RWPE2 (cell line): ENCODE measurements around the gene UGT1A8.

Source experiments
- ATAC-seq: fragments of 200-7000 bp; cut with Tn5 transposase; 3 replicates; pipeline ENCODE4 v1.9.1; 2021; ENCODE audit warnings: low read depth
- DNase-seq: peaks from one replicate; pipeline ENCODE4 v3.0.0-alpha.2; 2020; ENCODE audit warnings: low spot score
- H3K27ac ChIP-seq: fragments of 450-650 bp; 2 replicates; pipeline ENCODE4 v1.5.1; 2017; ENCODE audit warnings: mild to moderate bottlenecking; ENCODE audit not compliant: poor library complexity, severe bottlenecking
- H3K27me3 ChIP-seq: fragments of 250-450 bp; sonication (Bioruptor Pico); 2 replicates; pipeline ENCODE4 v1.5.1; 2021; ENCODE audit warnings: mild to moderate bottlenecking, moderate library complexity; ENCODE audit not compliant: insufficient read depth, poor library complexity, severe bottlenecking
- H3K36me3 ChIP-seq: fragments of 250-450 bp; sonication (Bioruptor Pico); 2 replicates; pipeline ENCODE4 v1.5.1; 2020; ENCODE audit warnings: low read depth, mild to moderate bottlenecking, moderate library complexity
- H3K4me1 ChIP-seq: fragments of 250-450 bp; sonication (Bioruptor Pico); 2 replicates; pipeline ENCODE4 v1.5.1; 2021; ENCODE audit warnings: mild to moderate bottlenecking, moderate library complexity; ENCODE audit not compliant: insufficient read depth, poor library complexity, severe bottlenecking
- H3K4me3 ChIP-seq: fragments of 250-450 bp; sonication (Bioruptor Pico); 2 replicates; pipeline ENCODE4 v1.5.1; 2021; ENCODE audit warnings: mild to moderate bottlenecking, moderate library complexity; ENCODE audit not compliant: severe bottlenecking
- H3K9me3 ChIP-seq: fragments of 250-450 bp; sonication (Bioruptor Pico); 2 replicates; pipeline ENCODE4 v1.5.1; 2021; ENCODE audit warnings: mild to moderate bottlenecking, moderate library complexity; ENCODE audit not compliant: severe bottlenecking
- TF ChIP-seq, protein P1 (sequence below): fragments of 450-650 bp; IDR thresholded peaks from one replicate; pipeline ENCODE4 v1.5.1; 2017; ENCODE audit warnings: mild to moderate bottlenecking, moderate library complexity; ENCODE audit not compliant: poor library complexity, severe bottlenecking

UGT1A8 gene

DNA sequence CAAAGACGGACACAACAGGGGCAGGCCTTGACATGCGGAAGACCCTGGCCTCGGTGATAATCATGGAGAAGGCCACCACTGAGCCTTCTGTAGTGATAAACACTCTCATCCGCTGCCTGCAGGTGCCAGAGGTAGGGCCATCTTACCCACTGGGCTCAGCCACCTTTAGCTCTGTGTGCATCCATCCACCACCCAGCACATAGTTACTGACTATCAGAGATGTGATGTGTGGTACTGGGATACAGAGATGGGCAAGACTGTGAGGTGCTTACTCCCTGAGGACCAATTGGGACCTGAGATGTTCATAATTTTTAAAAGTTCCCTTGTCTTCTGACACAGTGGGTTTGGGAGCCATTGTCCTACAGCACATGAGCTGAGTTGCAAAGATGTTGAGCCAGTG, 162.3 kb downstream of the UGT1A8 start:
- TF ChIP-seq, protein P1, sequence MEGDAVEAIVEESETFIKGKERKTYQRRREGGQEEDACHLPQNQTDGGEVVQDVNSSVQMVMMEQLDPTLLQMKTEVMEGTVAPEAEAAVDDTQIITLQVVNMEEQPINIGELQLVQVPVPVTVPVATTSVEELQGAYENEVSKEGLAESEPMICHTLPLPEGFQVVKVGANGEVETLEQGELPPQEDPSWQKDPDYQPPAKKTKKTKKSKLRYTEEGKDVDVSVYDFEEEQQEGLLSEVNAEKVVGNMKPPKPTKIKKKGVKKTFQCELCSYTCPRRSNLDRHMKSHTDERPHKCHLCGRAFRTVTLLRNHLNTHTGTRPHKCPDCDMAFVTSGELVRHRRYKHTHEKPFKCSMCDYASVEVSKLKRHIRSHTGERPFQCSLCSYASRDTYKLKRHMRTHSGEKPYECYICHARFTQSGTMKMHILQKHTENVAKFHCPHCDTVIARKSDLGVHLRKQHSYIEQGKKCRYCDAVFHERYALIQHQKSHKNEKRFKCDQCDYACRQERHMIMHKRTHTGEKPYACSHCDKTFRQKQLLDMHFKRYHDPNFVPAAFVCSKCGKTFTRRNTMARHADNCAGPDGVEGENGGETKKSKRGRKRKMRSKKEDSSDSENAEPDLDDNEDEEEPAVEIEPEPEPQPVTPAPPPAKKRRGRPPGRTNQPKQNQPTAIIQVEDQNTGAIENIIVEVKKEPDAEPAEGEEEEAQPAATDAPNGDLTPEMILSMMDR, result no peak

DNA sequence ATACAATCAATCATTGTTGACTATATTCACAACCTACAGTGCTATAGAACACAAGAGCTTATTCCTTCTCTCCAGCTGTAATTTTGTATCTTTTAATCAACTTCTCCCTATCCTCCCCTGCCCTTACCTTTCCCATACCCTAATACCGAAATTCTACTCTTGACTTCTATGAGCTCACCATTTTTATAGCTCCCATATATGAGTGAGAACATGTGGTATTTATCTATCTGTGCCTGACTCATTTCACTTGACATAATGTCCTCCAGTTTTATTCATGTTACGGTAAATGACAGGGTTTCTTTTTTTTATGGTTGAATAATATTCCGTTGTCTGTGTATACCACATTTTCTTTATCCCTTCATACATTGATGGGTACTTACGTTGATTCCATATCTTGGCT, 163.3 kb downstream of the UGT1A8 start:
- TF ChIP-seq, protein P1, result no peak

More for the DNA sequence above, 162.3 kb downstream of the UGT1A8 start:
- no peak overlapping the region for H3K27ac ChIP-seq
- no peaks in the 10 kb centered on the region for H3K4me1 ChIP-seq
- DNase-seq (no peak), ATAC-seq (no peak)
- H3K36me3 ChIP-seq, result no peaks in the 10 kb centered on the region
- H3K9me3 ChIP-seq, result no peaks in the 10 kb centered on the region
- no peaks in the 10 kb centered on the region for H3K27me3 ChIP-seq
- no peak overlapping the region for H3K4me3 ChIP-seq

DNA sequence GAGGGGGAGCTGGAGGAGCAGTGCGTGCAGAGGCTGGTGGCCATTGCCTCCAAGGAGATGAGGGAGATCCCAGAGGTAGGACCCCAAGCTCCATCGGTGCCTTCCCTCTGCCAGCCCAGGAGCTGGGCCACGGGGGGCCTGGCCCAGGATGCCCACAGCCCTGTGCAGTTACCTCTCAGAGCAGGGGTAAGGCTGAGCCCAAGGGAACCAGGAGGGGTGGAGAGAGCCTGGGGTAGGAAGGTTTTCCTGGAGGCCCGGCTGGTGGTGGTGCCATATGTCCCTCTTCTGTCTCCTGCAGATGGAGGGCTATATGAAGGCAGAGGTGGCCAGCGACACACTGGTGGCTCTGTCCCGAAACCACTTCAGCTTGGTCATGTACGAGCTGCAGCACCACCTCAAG, 172.1 kb downstream of the UGT1A8 start:
- no peak overlapping the region for H3K27ac ChIP-seq
- DNase-seq (no peak), ATAC-seq (no peak)
- H3K4me3 ChIP-seq, result no peak overlapping the region
- H3K27me3 ChIP-seq, result no peaks in the 10 kb centered on the region
- no peaks in the 10 kb centered on the region for H3K36me3 ChIP-seq
- no peaks in the 10 kb centered on the region for H3K4me1 ChIP-seq
- TF ChIP-seq, protein P1, result no peak
- H3K9me3 ChIP-seq, result no peaks in the 10 kb centered on the region

More for the DNA sequence above, 163.3 kb downstream of the UGT1A8 start:
- DNase-seq, result no peak
- Histone ChIP-seq H3K36me3 (no peaks in the 10 kb centered on the region), H3K9me3 (no peaks in the 10 kb centered on the region), H3K27me3 (no peaks in the 10 kb centered on the region), H3K4me3 (no peak overlapping the region), H3K4me1 (no peaks in the 10 kb centered on the region), H3K27ac (no peak overlapping the region)
- ATAC-seq, result no peak

DNA sequence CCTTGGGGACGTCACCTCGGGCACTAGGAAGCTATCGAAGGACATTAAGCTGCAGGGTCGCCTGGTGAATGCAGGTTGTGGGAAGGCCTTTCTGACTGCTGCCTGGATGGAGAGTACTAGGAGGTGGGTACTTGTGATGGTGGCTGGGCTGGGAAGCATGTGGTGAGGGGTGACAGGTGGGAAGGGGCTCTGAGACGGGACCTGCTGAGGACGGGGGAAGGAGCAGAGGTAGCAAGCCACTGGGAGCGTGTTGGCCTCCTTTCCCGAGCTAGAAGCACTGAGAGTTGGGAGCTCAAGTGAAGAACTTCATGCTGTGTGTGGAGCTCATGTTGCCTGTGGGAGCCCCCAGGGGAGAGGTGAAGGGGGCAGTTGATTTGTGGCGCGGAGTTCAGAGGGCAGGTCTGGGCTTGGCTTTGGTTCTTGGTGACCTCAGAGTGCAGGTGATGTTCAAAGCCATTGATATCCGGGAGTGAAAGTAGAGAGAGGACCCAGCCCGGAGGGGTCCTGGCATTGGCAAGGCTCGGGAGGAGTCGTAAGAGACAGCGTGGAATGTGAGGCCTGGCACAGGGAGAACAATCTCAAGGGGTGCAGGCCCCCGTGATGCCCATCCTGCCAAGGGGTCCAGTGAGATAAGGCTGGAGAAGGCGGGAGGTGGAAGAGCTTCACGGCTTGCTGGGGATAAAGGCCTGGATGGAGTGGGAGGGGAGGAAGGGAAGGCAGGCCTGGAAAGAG, 173.9 kb downstream of the UGT1A8 start:
- Histone ChIP-seq H3K36me3 (no peaks in the 10 kb centered on the region), H3K9me3 (no peaks in the 10 kb centered on the region), H3K27ac (no peak overlapping the region), H3K27me3 (no peaks in the 10 kb centered on the region), H3K4me1 (no peaks in the 10 kb centered on the region), H3K4me3 (no peak overlapping the region)
- no peak for DNase-seq
- ATAC-seq, result no peak
- TF ChIP-seq, protein P1, result no peak

DNA sequence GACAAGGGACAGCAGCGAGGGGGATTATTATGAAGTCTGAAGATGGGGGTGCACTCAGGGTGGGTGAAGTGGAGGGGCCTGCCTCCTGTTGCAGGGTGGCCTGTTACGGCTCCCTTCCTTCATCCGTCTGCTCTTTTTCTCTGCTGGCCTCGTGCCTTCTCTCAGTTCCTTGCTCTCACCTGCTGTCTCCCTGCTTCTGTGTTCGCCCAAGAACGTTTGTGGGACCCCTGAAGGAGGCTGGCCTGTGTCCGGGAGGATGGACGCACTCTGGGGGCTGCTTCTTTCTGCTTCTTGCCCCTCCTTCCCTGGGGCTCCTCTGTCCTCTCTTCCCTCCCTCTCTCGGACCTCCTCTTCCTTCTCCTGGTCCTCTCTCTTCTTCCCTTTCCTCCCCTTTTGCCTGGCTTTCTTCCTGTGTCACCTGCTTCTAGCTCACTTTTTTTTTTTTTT, 174.5 kb downstream of the UGT1A8 start:
- Histone ChIP-seq H3K36me3 (no peaks in the 10 kb centered on the region), H3K4me3 (no peak overlapping the region), H3K4me1 (no peaks in the 10 kb centered on the region), H3K9me3 (no peaks in the 10 kb centered on the region), H3K27me3 (no peaks in the 10 kb centered on the region), H3K27ac (no peak overlapping the region)
- DNase-seq, result no peak
- TF ChIP-seq, protein P1, result no peak
- ATAC-seq, result no peak
